Natural killer cell (primary cell): ENCODE measurements around the gene PTCH1. TPM values are rescaled to one million over a fixed set of nuclear protein-coding genes. Genes with fewer than 3 reads are reported as not detected.

Experiments used
- ATAC-seq, 3 donors: fragments of 150-1000 bp in 2 of 3; fragments of 200-7000 bp in 1 of 3; cut with Tn5 transposase; 1 replicate in 1 of 3; 2 replicates in 2 of 3; pipeline ENCODE4 v1.10.0; 2021; ENCODE audit warnings: mild to moderate bottlenecking in 2 of 3, moderate library complexity in 2 of 3
- DNase-seq, 2 donors: peaks; one replicate each; pipeline versions ENCODE4 v3.0.0 to v3.0.0-alpha.2; 2013 to 2021; ENCODE audit warnings: mixed read lengths in 1 of 2
- H3K27ac ChIP-seq: one replicate; pipeline ENCODE4 v1.5.1; 2013; ENCODE audit warnings: mild to moderate bottlenecking, low read length
- H3K27me3 ChIP-seq: one replicate; pipeline ENCODE4 v1.6.1; 2013; ENCODE audit warnings: low read length; ENCODE audit not compliant: control insufficient read depth, insufficient read depth
- H3K36me3 ChIP-seq: one replicate; pipeline ENCODE4 v1.6.1; 2013; ENCODE audit warnings: low read length; ENCODE audit not compliant: control insufficient read depth, insufficient read depth
- H3K4me1 ChIP-seq: one replicate; pipeline ENCODE4 v1.6.1; 2013; ENCODE audit warnings: low read length; ENCODE audit not compliant: control insufficient read depth, insufficient read depth
- H3K4me3 ChIP-seq: one replicate; pipeline ENCODE4 v1.5.1; 2013; ENCODE audit warnings: low read length
- H3K9me3 ChIP-seq: one replicate; pipeline ENCODE4 v1.6.1; 2013; ENCODE audit warnings: low read length; ENCODE audit not compliant: control insufficient read depth, insufficient read depth
- H3K27ac Mint-ChIP-seq, 2 donors: one replicate each; pipeline ENCODE4 v1.8.0; 2022; ENCODE audit warnings: mild to moderate bottlenecking in 2 of 2, mixed read lengths in 2 of 2, moderate library complexity in 1 of 2
- H3K27me3 Mint-ChIP-seq, 2 donors: one replicate each; pipeline ENCODE4 v1.8.0; 2022; ENCODE audit warnings: low read depth in 2 of 2, mixed read lengths in 2 of 2
- H3K36me3 Mint-ChIP-seq: one replicate; pipeline ENCODE4 v1.8.0; 2022; ENCODE audit warnings: mixed read lengths
- H3K4me1 Mint-ChIP-seq, 2 donors: one replicate each; pipeline ENCODE4 v1.8.0; 2022; ENCODE audit warnings: mixed read lengths in 2 of 2
- H3K4me3 Mint-ChIP-seq: one replicate; pipeline ENCODE4 v1.8.0; 2022; ENCODE audit warnings: mild to moderate bottlenecking, moderate library complexity, mixed read lengths
- H3K9me3 Mint-ChIP-seq, 2 donors: one replicate each; pipeline ENCODE4 v1.8.0; 2022; ENCODE audit warnings: mixed read lengths in 2 of 2
- WGBS: methylation state at CpG from one replicate; pipeline ENCODE4 v1.1.7; 2013; ENCODE audit warnings: missing lambda C conversion rate; ENCODE audit not compliant: insufficient coverage; 5-methylcytosine and 5-hydroxymethylcytosine counted together
- intact Hi-C: fragments of 100-400 bp; cut with micrococcal nuclease; formaldehyde crosslinking; loops from one replicate; pipeline ENCODE4 v1.14.2; 2022
- total RNA-seq, 4 donors: library from RNA; stranded (reverse); fragments of 120-200 nt in 1 of 4; gene quantifications; one replicate each; pipeline versions ENCODE4 v1.2.3 to v1.2.4, GENCODE V29; 2013 to 2022
- TF ChIP-seq, protein P1 (sequence below): fragments of 200-600 bp; IDR thresholded peaks from one replicate; pipeline ENCODE4 v1.8.0; 2022; ENCODE audit warnings: antibody characterized with exemption

PTCH1 gene
- total RNA-seq, 3 donors from 2014 or later (not counting 1 experiment from before 2014, with no cell fraction given), result 60.9 to 127 (median 82.1) TPM

DNA sequence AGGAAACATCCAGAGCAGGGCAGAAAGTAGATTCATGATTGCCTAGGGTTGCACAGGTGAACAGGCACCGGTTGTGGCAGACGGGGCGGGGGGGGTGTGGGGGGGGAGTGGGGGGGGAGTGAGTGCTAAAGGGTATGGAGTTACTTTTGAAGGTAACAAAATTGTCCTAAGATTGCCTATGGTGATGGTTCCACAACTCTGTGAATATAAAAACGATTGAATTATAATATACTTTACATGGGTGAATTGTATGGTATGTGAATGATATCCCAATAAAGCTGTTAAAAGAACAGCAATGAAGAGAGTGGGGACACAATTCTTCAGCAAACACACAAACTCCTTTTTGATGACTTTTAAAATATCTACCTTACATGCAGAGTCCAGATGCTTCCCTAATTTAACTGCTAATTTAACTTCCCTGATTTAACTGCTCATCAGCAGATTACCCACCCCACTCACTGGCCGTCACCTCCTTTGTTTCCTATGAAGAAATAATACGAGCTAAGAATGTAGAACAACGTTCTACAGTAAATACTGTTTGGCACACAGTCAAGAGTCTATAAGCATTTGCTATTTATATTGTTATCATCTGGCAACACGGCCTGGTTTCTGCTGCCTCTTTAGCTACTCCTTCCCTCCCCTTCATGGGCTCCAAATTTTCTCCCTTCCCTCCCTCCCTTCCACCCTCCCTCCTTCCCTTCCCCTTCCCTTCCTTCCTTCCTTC lies 83.5 kb downstream of the PTCH1 start:
- Mint-ChIP-seq H3K27ac (no peak overlapping the region), H3K9me3 (no peaks in the 10 kb centered on the region), H3K4me3 (no peak overlapping the region), H3K36me3 (no peaks in the 10 kb centered on the region), H3K27me3 (peaks cover 11 to 17% of the 10 kb centered on the region in 2 donors), H3K4me1 (peaks cover 0 to 13% of the 10 kb centered on the region in 2 donors)
- no peak overlapping the region for H3K4me3 ChIP-seq
- H3K27me3 ChIP-seq, result no peaks in the 10 kb centered on the region
- H3K9me3 ChIP-seq, result no peaks in the 10 kb centered on the region
- intact Hi-C loops, result no loop called here
- H3K4me1 ChIP-seq, result no peaks in the 10 kb centered on the region
- no peaks in the 10 kb centered on the region for H3K36me3 ChIP-seq
- TF ChIP-seq, protein P1, sequence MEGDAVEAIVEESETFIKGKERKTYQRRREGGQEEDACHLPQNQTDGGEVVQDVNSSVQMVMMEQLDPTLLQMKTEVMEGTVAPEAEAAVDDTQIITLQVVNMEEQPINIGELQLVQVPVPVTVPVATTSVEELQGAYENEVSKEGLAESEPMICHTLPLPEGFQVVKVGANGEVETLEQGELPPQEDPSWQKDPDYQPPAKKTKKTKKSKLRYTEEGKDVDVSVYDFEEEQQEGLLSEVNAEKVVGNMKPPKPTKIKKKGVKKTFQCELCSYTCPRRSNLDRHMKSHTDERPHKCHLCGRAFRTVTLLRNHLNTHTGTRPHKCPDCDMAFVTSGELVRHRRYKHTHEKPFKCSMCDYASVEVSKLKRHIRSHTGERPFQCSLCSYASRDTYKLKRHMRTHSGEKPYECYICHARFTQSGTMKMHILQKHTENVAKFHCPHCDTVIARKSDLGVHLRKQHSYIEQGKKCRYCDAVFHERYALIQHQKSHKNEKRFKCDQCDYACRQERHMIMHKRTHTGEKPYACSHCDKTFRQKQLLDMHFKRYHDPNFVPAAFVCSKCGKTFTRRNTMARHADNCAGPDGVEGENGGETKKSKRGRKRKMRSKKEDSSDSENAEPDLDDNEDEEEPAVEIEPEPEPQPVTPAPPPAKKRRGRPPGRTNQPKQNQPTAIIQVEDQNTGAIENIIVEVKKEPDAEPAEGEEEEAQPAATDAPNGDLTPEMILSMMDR, result no peak
- ATAC-seq, result no peak
- 30% methylated on average over 4 of the region's 8 CpGs for WGBS
- H3K27ac ChIP-seq, result no peak overlapping the region
- no peak for DNase-seq

- no peak for DNase-seq
- Mint-ChIP-seq H3K4me3 (no peak overlapping the region), H3K9me3 (no peaks in the 10 kb centered on the region), H3K4me1 (peaks cover 3 to 16% of the 10 kb centered on the region in 2 donors), H3K27me3 (peaks cover 11 to 17% of the 10 kb centered on the region in 2 donors), H3K36me3 (no peaks in the 10 kb centered on the region), H3K27ac (no peak overlapping the region)
- intact Hi-C loops, result no loop called here
- no peak overlapping the region for H3K4me3 ChIP-seq
- no peak for ATAC-seq
- TF ChIP-seq, protein P1, result no peak
- H3K9me3 ChIP-seq, result no peaks in the 10 kb centered on the region
- 100% methylated on average over 1 of the region's 1 CpG for WGBS
- no peak overlapping the region for H3K27ac ChIP-seq
- H3K4me1 ChIP-seq, result peaks cover 3% of the 10 kb centered on the region
- H3K36me3 ChIP-seq, result no peaks in the 10 kb centered on the region
- H3K27me3 ChIP-seq, result no peaks in the 10 kb centered on the region
These were observed 85.5 kb downstream of the PTCH1 start for GRCh38 chr9:95431286-95431685.

- H3K4me1 Mint-ChIP-seq, result peaks cover 13 to 20% of the 10 kb centered on the region in 2 donors
- TF ChIP-seq, protein P1, result no peak
- no peak for DNase-seq
- H3K27me3 ChIP-seq, result peaks cover 3% of the 10 kb centered on the region
- peaks cover 14 to 15% of the 10 kb centered on the region in 2 donors for H3K27me3 Mint-ChIP-seq
- H3K36me3 ChIP-seq, result no peaks in the 10 kb centered on the region
- no peaks in the 10 kb centered on the region for H3K36me3 Mint-ChIP-seq
- WGBS, result 93% methylated on average over 7 of the region's 7 CpGs
- no peak overlapping the region for H3K27ac ChIP-seq
- no peaks in the 10 kb centered on the region for H3K9me3 Mint-ChIP-seq
- H3K9me3 ChIP-seq, result no peaks in the 10 kb centered on the region
- peaks cover 9% of the 10 kb centered on the region for H3K4me1 ChIP-seq
- no peak for ATAC-seq
- intact Hi-C loops, result no loop called here
- H3K27ac Mint-ChIP-seq, result no peak overlapping the region
- H3K4me3 ChIP-seq, result no peak overlapping the region
- no peak overlapping the region for H3K4me3 Mint-ChIP-seq
These were observed 86.7 kb downstream of the PTCH1 start for GRCh38 chr9:95429948-95430620.
